GM18867 (cell line): ENCODE data around the gene RHOG.
"Not testable (repeated sequence)": the region's sequence is repeated elsewhere in the genome, so short reads cannot be mapped to it uniquely, and the experiment has no call there.

ENCODE experiments used
- ATAC-seq: cut with Tn5 transposase; IDR thresholded peaks from one replicate; pipeline ENCODE4 v1.9.1; 2021; ENCODE audit warnings: mild to moderate bottlenecking, moderate library complexity; ENCODE audit not compliant: unreplicated experiment

Gene RHOG

DNA sequence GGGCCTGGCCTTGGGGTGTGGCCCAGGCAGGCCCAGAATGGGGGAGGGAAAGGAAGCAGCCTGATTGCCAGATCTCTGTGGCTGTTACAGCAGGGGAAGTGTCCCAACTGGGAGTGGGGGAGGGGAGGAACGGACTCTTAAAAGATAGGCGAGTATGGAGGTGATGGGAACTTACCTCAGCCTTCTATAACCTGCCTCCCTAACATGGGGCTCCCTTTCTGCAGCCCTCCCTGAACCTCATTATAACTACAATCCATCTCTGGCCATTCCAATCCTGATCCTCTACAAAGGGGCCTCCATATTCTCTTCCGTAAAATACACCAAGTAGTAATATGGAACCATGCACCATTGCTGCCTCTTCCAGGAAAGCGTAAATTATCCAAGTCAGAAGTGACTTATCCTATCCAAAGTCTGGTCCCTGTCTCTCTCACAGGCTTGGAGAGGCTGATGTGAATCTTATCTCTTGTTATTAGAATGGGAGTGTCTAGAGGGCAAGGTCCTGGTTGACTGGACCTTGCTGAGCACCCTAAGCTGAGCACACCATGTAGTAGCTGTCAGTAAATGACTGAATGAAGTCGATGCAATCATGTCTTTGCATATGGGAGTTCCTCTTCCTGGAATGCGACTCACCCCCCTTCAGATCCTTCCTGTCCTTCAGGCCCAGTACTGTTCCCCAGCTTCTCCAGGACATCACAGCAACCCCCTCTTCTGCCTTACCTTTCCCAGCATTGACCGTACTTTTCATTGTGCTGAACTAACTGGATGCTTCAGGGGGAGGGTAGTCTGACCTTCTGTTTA lies 5.9 kb downstream of the RHOG start:
- no peak for ATAC-seq

- ATAC-seq = no peak
Measured at GRCh38 chr11:3834349-3834663, 6.5 kb downstream of the RHOG start.

- no peak for ATAC-seq
Measured at GRCh38 chr11:3833449-3833848, 7.3 kb downstream of the RHOG start.

DNA sequence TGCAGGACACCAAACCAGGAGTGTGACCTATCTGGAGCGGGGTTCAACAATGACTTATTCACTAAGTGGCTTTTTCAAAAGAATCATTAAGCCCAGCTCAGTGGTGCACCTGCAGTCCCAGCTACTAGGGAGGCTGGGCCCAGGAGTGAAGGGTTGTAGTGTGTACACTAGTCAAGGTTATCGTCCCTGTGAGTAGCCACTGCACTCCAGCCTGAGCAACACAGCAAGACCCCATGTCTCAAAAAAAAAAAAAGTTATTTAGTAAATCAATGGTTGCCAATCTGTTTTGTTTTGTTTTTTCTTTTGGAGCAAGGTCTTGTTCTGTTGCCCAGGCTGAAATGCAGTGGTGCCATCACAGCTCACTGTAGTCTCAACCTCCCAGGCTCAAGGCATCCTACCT lies 7.9 kb downstream of the RHOG start:
- no peak for ATAC-seq

DNA sequence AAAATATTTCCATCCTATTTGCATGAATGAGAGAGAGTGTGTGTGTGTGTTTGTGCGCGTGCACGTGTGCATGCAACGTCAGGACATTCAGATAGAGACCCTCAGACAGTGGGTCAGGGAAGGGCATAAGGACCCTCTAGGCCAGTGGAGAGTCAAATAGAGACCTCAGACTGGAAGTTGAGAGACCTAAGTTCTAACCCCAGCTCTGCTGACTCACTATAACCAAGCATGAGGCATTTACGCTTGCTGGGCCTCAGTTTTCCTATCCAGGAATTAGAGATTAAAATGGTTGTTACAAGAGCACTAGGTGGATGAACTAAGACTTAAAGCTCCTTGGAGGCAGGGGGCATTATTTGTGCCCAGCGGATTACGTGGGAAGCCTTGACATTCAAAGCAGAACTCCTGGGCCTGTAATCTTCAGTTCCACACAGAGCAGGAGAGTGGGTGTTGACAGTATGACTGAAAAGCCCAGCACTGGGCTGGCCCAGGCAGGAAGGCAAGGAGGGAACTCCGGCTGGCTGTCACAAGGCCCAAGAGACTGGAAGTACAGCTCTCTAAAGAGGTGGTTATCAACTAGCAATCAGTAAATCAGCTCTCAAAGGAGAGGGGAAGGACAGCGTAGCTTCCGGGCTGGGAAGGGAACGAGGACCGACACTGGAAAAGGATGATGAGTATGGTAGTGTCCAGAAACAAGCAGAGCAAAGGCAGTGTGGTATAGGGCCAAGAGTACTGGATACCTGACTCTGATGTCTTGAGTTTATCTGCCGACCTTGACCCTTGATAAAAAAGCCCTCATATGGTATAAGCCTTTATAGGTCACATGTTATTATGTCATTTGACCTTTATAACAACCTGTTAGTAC lies 9.2 kb downstream of the RHOG start:
- no peak for ATAC-seq

- ATAC-seq = no peak
Measured at GRCh38 chr11:3830730-3831129, 10.0 kb downstream of the RHOG start.

- no peak for ATAC-seq
Measured at GRCh38 chr11:3830088-3830487, 10.7 kb downstream of the RHOG start.

DNA sequence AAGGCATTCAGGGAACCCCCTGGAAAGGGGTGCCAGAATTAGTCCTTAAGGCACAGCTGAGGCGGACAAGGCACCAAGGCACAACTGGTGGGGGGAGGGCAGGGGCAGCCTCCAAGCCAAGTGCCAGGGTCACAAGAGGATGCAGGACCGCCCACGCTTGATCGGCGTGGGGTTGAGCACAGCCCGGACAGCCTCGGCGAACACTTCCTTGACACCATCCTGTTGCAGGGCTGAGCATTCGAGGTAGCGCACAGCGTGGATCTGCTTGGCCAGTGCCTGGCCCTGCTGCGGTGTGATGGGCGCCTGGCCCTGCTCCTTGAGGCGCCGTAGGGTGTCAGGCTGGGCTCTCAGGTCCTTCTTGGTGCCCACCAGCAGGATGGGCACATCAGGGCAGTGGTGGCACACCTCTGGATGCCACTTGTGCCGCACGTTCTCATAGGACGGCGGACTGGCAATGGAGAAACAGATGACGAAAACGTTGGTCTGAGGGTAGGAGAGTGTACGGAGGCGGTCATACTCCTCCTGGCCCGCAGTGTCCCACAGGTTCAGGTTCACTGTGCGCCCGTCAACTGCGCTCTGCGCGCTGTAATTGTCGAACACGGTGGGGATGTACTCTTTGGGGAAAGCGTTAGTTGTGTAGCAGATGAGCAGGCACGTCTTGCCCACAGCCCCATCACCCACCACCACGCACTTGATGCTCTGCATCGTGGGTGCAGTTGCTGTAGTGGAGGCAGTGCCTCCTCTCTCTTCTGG lies 13.1 kb downstream of the RHOG start:
- no peak for ATAC-seq

DNA sequence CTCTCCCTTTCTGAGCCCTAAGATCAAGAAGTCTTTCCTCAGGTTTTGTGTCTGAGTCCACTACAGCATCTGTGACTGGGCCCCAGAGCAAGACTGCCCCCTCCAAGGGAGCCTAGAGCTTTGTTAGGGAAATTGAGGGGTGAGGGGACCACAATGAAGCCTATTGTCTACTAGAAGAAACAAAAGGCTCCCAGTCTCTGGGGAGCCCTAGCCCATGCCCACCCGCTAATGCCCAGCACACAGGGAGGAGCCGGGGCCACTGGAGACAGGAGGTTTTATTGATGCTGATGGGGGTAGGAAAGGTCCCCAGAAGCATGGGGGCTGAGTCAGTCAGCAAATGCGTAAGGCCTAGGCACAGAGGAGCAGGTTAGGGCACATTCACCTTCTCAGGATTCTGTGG lies 14.0 kb downstream of the RHOG start:
- no peak for ATAC-seq

GRCh38 chr11:3825473-3826154 lies 15.1 kb downstream of the RHOG start:
- no peak for ATAC-seq

DNA sequence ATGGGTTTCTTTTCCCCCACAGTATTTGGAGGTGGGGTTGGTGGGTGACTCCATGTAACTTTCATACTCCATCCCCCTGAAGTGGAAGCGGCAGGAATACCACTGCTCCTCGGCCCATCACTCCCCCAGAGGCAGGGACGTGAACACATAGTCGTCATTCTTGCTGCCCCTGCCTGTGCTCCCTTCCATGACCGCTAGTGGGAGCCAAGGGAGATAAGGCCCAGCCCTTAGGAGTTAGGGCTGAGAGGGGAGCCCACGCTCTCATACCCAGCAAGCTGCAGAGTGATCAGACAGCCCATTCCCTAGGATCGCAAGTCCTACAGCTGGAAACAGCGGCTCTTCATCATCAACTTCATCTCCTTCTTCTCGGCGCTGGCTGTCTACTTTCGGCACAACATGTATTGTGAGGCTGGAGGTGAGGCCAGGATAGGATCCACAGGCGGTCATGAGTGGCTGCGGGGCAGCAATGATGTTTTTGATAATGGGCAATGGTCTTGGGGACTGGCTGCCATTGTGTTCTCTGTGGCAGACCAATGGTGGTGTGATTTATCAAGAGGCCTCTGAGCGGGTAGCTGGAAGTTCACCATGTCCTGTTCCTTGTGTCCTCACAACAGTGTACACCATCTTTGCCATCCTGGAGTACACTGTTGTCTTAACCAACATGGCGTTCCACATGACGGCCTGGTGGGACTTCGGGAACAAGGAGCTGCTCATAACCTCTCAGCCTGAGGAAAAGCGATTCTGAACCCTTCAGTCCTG lies 15.9 kb downstream of the RHOG start:
- ATAC-seq = peak; percentile 88

GRCh38 chr11:3823762-3824506 lies 16.8 kb downstream of the RHOG start:
- no peak for ATAC-seq

- no peak for ATAC-seq
Measured at GRCh38 chr11:3823303-3823702, 17.5 kb downstream of the RHOG start.

DNA sequence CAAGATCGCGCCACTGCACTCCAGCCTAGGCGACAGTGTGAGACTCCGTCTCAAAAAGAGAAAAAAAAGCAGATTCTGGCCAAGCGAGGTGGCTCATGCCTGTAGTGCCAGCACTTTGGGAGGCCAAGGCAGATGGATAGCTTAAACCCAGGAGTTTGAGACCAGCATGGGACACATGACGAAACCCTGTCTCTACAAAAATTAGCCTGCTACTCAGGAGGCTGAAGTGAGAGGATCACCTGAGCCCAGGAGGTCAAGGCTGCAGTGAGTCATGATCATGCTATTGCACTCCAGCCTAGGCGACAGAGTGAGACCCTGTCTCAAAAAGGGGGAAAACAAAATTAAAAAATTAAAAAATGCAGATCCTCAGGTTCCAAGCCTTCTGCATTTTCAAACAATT lies 18.4 kb downstream of the RHOG start:
- no peak for ATAC-seq

DNA sequence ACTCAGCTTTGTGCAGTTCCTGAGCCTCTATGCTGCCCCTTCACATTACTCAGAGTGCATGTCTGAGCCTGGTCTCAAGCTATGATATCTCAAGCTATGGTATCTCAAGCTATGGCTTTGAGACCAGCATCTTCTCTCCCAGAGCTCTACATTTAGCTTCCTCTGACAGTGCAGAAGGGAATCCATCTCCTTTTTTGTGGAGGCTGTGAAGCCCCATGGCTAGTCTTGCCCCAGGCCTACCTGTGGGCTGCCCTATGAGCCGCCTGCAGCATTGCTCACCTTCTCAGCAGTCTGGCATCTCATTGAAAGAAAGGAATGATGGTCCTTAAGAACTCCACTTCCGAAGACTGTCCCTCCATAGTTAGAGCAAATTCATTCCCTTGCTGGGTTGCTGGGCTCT lies 19.8 kb downstream of the RHOG start:
- no peak for ATAC-seq

DNA sequence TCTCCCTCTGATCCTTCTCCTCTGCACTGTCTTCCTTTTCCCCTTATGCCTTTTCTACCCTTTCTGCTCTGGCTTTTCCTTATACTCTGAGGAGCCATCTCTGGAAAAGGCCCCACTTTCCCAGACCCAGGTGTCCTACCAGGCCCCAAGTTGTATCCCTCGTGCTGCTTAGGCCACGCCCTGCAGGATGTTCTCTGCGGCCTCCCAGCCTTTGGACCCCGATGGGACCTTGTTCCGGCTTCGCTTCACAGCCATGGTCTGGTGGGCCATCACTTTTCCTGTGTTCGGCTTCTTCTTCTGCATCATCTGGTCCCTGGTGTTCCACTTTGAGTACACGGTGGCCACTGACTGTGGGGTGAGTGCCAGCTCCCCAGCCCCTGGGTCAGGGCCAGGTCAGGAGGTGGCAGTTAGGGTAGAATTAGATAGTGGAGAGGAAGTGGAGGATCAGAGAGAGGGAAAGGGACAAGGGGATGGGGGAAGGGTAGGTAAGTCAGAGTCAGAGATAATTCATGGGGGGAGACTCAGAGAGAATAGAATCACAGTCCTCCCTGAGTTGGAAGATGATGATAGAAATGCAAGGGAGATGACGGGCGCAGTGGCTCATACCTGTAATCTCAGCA lies 23.5 kb downstream of the RHOG start:
- no peak for ATAC-seq

DNA sequence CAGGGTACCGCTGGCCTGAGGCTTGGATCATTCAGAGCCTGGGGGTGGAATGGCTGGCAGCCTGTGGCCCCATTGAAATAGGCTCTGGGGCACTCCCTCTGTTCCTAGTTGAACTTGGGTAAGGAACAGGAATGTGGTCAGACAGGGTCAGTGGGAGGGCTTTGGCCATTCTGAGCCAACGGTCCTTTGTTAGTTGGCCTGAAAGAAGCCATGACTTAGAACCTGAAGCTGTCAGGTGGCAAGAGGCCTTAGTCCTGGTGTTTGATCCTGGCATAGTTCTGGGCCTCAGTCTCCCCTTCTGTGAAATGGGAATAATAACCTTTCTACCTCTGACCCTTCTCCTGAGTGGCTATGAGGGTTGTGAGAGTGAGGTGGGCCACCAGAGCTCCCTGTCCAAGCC lies 24.1 kb downstream of the RHOG start:
- ATAC-seq = no peak

GRCh38 chr11:3815845-3816244 lies 24.9 kb downstream of the RHOG start:
- no peak for ATAC-seq

DNA sequence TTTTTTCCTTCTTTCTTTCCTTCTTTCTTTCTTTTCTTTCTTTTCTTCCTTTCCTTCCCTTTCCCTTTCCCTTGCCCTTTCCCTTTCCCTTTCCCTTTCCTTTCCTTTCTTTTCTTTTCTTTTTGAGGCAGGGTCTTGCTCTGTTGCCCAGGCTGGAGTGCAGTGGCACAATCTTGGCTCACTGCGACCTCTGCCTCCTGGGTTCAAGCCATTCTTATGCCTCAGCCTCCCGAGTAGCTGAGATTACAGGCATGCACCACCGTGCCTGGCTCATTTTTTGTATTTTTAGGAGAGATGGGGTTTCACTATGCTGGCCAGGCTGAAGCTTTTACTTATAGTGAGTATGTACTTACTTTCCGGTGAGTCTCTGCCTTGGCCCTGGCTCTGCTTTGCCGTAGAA lies 25.9 kb downstream of the RHOG start:
- ATAC-seq = not testable (repeated sequence)
